Mesodermal cell (in vitro differentiated cells): ENCODE data around the gene PROSER1.
"Not testable (repeated sequence)": the region's sequence is repeated elsewhere in the genome, so short reads cannot be mapped to it uniquely, and the experiment has no call there.

Experiments
- H3K27ac ChIP-seq: 2 replicates; pipeline ENCODE4 v1.7.0; 2013; ENCODE audit warnings: mild to moderate bottlenecking, low read depth, low read length, moderate library complexity; ENCODE audit not compliant: severe bottlenecking
- H3K36me3 ChIP-seq: 2 replicates; pipeline ENCODE4 v1.7.1; 2013; ENCODE audit warnings: mild to moderate bottlenecking, low read length, moderate library complexity; ENCODE audit not compliant: control insufficient read depth, insufficient read depth
- H3K4me1 ChIP-seq: one replicate; pipeline ENCODE4 v1.7.1; 2013; ENCODE audit warnings: mild to moderate bottlenecking, low read length; ENCODE audit not compliant: insufficient read depth, control insufficient read depth, poor library complexity, severe bottlenecking
- H3K4me3 ChIP-seq: 2 replicates; pipeline ENCODE4 v1.7.0; 2013; ENCODE audit warnings: low read length, control low read depth, mild to moderate bottlenecking; ENCODE audit not compliant: insufficient read depth, poor library complexity, severe bottlenecking; ENCODE audit errors: extremely low read depth
- H3K9me3 ChIP-seq: 2 replicates; pipeline ENCODE4 v1.7.1; 2013; ENCODE audit warnings: mild to moderate bottlenecking, low read length, moderate library complexity; ENCODE audit not compliant: control insufficient read depth
- WGBS, 2 experiments: methylation state at CpG; one replicate each; pipeline ENCODE4 v1.1.5; 2013; ENCODE audit warnings: missing lambda C conversion rate in 2 of 2; ENCODE audit not compliant: insufficient coverage in 2 of 2; 5-methylcytosine and 5-hydroxymethylcytosine counted together

Gene PROSER1

DNA sequence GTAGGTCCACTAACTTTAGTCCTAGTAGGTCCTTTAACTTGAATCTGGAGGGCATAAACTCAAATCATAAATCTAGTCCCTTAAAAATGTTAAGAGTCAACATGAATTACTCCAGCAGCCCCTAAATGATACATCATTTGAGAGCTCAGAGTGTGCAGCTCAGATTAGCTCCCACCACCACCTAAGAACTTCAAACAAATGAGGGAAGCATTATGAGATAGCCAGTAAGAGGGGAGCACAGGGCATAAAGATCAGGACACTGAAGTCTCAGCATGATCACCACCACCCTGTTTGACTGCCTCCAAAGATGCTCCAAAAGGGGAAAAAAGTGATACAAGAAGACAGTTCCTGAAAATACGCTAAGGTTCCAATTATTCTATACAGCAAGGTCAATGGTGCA, 5.7 kb downstream of the PROSER1 start:
- Histone ChIP-seq H3K9me3 (no peaks in the 10 kb centered on the region), H3K4me1 (peaks cover 12% of the 10 kb centered on the region), H3K27ac (no peak overlapping the region), H3K4me3 (no peak overlapping the region), H3K36me3 (peaks cover 37% of the 10 kb centered on the region)
- WGBS, 2 experiments: no CpG with 5 or more reads among the region's 1 CpG

DNA sequence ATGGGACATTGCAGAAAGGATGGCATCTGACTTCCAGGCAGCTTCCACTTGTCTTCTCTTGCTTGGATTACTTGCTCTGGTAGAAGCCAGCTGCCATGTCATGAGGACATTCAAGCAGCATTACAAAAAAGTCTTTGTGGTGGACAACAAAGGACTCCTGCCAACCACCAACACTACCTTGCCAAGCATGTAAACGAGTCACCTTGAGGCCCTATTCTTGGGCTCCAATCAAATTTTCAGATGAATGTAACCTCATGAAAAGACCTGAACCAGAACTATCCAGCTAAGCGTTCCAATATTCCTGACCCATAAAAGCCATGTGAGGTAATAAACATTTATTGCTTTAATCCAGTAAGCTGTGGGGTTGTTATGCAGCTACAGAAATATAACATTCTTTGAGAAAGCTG, 12.5 kb downstream of the PROSER1 start:
- H3K36me3 ChIP-seq: peaks cover 77% of the 10 kb centered on the region
- no peak overlapping the region for H3K4me3 ChIP-seq
- 75% methylated on average over 1 to 2 of the region's 2 CpGs for WGBS, 2 experiments
- H3K4me1 ChIP-seq: no peaks in the 10 kb centered on the region
- H3K27ac ChIP-seq: no peak overlapping the region
- H3K9me3 ChIP-seq: no peaks in the 10 kb centered on the region

- Histone ChIP-seq H3K4me3 (no peak overlapping the region), H3K4me1 (no peaks in the 10 kb centered on the region), H3K36me3 (peaks cover 73% of the 10 kb centered on the region), H3K9me3 (no peaks in the 10 kb centered on the region), H3K27ac (no peak overlapping the region)
Observed at GRCh38 chr13:39023761-39024160, 14.1 kb downstream of the PROSER1 start.

- Histone ChIP-seq H3K27ac (no peak overlapping the region), H3K9me3 (no peaks in the 10 kb centered on the region), H3K36me3 (peaks cover 73% of the 10 kb centered on the region), H3K4me1 (no peaks in the 10 kb centered on the region), H3K4me3 (no peak overlapping the region)
- WGBS, 2 experiments: 86 to 90% methylated on average over 1 to 2 of the region's 2 CpGs
Observed at GRCh38 chr13:39023316-39023715, 14.6 kb downstream of the PROSER1 start.

GRCh38 chr13:39020853-39021462, 16.9 kb downstream of the PROSER1 start:
- no peaks in the 10 kb centered on the region for H3K4me1 ChIP-seq
- peaks cover 67% of the 10 kb centered on the region for H3K36me3 ChIP-seq
- 91 to 94% methylated on average over 2 to 3 of the region's 4 CpGs for WGBS, 2 experiments
- H3K4me3 ChIP-seq: no peak overlapping the region
- H3K27ac ChIP-seq: no peak overlapping the region
- no peaks in the 10 kb centered on the region for H3K9me3 ChIP-seq

GRCh38 chr13:39016787-39017186, 21.1 kb downstream of the PROSER1 start:
- Histone ChIP-seq H3K27ac (no peak overlapping the region), H3K9me3 (no peaks in the 10 kb centered on the region), H3K4me1 (no peaks in the 10 kb centered on the region), H3K36me3 (peaks cover 63% of the 10 kb centered on the region), H3K4me3 (no peak overlapping the region)
- WGBS, 2 experiments: no CpG with 5 or more reads among the region's 2 CpGs

DNA sequence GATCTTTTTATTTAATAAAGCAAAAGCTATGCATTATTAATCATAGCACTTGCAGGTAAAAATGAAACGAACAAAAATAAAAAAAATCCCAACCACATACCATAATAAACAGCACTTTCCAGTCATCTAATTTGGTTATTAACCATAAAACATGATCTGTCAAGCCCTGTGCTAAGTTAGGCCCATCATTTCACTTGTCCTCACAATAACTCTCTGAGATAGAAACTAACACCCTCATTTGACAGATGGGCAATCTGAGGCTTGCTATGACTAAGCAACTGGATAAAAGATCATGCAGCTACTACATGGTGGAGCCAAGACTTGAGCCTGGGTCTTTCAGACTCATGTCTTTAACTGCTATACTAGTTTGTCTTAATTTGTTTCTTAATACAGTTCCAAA, 21.8 kb downstream of the PROSER1 start:
- H3K9me3 ChIP-seq: no peaks in the 10 kb centered on the region
- H3K4me1 ChIP-seq: no peaks in the 10 kb centered on the region
- H3K36me3 ChIP-seq: peaks cover 62% of the 10 kb centered on the region
- WGBS, 2 experiments: 55% methylated on average over 1 of the region's 1 CpG; no CpG with 5 or more reads in 1 of the 2 experiments
- no peak overlapping the region for H3K4me3 ChIP-seq
- no peak overlapping the region for H3K27ac ChIP-seq

DNA sequence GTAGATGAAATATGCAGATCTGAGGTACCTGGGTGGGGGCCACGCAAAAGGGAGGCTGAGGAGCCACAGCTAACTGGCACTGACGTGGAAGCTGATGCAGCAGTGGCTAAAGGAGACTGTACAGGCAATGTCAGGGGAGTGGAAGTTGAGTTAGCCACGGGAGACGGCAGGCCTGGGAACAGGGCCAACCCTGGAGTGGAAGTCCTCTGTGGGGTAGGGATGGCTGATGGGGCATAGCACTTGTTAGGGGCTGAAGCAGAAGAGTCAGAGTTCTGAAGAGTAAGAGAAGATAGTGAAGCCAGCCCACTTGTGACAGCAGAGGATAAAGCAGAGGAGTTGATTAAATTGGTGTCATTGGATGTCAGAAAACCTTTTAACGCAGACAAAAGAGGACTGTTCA, 24.4 kb downstream of the PROSER1 start:
- no peak overlapping the region for H3K27ac ChIP-seq
- 94 to 100% methylated on average over 5 of the region's 5 CpGs for WGBS, 2 experiments
- no peaks in the 10 kb centered on the region for H3K9me3 ChIP-seq
- H3K4me1 ChIP-seq: no peaks in the 10 kb centered on the region
- peaks cover 76% of the 10 kb centered on the region for H3K36me3 ChIP-seq
- H3K4me3 ChIP-seq: no peak overlapping the region

DNA sequence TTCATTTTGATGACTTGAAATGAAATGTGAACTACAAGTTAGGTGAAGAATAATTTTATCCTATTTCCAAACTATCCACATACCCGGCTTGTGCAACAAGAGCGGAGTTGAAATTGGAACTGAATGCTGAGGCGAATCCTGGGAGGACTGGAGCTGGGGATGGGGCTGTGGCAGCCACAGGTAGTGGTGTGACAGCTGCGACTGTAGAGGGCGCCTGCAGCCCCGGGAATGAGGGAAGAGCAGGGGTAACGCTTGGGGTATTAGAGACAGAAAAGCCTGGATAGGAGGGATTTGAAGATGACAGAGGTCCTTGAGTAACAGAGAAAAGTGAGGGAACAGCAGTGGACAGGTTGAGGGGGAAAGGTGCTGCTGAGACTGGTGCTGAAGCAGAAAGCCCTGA, 25.3 kb downstream of the PROSER1 start:
- no peaks in the 10 kb centered on the region for H3K9me3 ChIP-seq
- 67 to 84% methylated on average over 6 of the region's 7 CpGs for WGBS, 2 experiments
- H3K4me3 ChIP-seq: no peak overlapping the region
- no peaks in the 10 kb centered on the region for H3K4me1 ChIP-seq
- peaks cover 80% of the 10 kb centered on the region for H3K36me3 ChIP-seq
- no peak overlapping the region for H3K27ac ChIP-seq

- not testable (repeated sequence) for H3K27ac ChIP-seq, H3K4me3 ChIP-seq, H3K4me1 ChIP-seq, H3K9me3 ChIP-seq
- H3K36me3 ChIP-seq: peaks cover 36% of the 10 kb centered on the region
- 85 to 95% methylated on average over 4 to 20 of the region's 29 CpGs for WGBS, 2 experiments
Observed at GRCh38 chr13:39006371-39007111, 31.3 kb downstream of the PROSER1 start.

DNA sequence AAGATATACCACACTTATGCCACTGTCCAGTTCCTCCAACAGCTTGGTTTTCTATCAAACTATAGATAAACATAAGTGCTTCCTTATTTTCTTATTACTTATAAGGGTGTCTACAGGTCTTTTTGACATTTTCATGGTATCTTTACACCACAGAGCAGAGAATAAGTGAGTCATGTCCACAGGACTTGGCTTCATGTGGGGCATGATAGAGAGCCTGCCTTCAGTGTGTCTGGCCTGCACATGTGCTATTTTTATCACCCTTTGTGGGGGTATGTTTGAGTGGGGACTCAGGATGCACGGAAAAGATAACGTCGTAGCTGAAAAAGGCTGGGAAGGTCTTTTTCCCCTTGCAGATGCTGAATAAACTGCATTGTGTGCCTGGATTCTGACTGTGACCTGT, 39.1 kb downstream of the PROSER1 start:
- H3K9me3 ChIP-seq: no peaks in the 10 kb centered on the region
- H3K27ac ChIP-seq: no peak overlapping the region
- no peak overlapping the region for H3K4me3 ChIP-seq
- H3K36me3 ChIP-seq: no peaks in the 10 kb centered on the region
- WGBS, 2 experiments: 89 to 100% methylated on average over 3 of the region's 3 CpGs
- H3K4me1 ChIP-seq: no peaks in the 10 kb centered on the region
